GM19035 (cell line): Measurements from ENCODE around the gene MYO1E.
A peak's percentile ranks its signal among the peaks of the same experiment; 100 is the strongest.
"Not testable (repeated sequence)": the region's sequence is repeated elsewhere in the genome, so short reads cannot be mapped to it uniquely, and the experiment has no call there.

Experiments
- ATAC-seq: cut with Tn5 transposase; IDR thresholded peaks from one replicate; pipeline ENCODE4 v1.9.1; 2021; ENCODE audit not compliant: unreplicated experiment

MYO1E gene

GRCh38 chr15:59147666-59148065 is 225.0 kb downstream of the MYO1E start:
- no peak for ATAC-seq

- ATAC-seq, result not testable (repeated sequence)
These were observed 228.1 kb downstream of the MYO1E start for GRCh38 chr15:59144594-59144993.

GRCh38 chr15:59143281-59143680 is 229.4 kb downstream of the MYO1E start:
- ATAC-seq, result no peak

- no peak for ATAC-seq
These were observed 232.0 kb downstream of the MYO1E start for GRCh38 chr15:59140422-59141226.

- peak; percentile 64 for ATAC-seq
These were observed 234.4 kb downstream of the MYO1E start for GRCh38 chr15:59138243-59138642.

- no peak for ATAC-seq
These were observed 235.1 kb downstream of the MYO1E start for GRCh38 chr15:59137566-59137965.

GRCh38 chr15:59133929-59134427 is 238.7 kb downstream of the MYO1E start:
- ATAC-seq, result no peak

GRCh38 chr15:59131969-59132562 is 240.6 kb downstream of the MYO1E start:
- ATAC-seq, result no peak

GRCh38 chr15:59131456-59131855 is 241.2 kb downstream of the MYO1E start:
- no peak for ATAC-seq

GRCh38 chr15:59127255-59127654 is 245.4 kb downstream of the MYO1E start:
- not testable (repeated sequence) for ATAC-seq

GRCh38 chr15:59125683-59126082 is 247.0 kb downstream of the MYO1E start:
- not testable (repeated sequence) for ATAC-seq

GRCh38 chr15:59124261-59124660 is 248.4 kb downstream of the MYO1E start:
- ATAC-seq, result no peak

GRCh38 chr15:59120937-59121336 is 251.7 kb downstream of the MYO1E start:
- no peak for ATAC-seq

GRCh38 chr15:59119625-59120024 is 253.0 kb downstream of the MYO1E start:
- ATAC-seq, result no peak

- no peak for ATAC-seq
These were observed 255.9 kb downstream of the MYO1E start for GRCh38 chr15:59116771-59117170.

GRCh38 chr15:59116141-59116540 is 256.5 kb downstream of the MYO1E start:
- no peak for ATAC-seq

- ATAC-seq, result no peak
These were observed 257.6 kb downstream of the MYO1E start for GRCh38 chr15:59115047-59115446.

GRCh38 chr15:59111251-59111650 is 261.4 kb downstream of the MYO1E start:
- no peak for ATAC-seq

- ATAC-seq, result no peak
These were observed 266.8 kb downstream of the MYO1E start for GRCh38 chr15:59105854-59106253.

- peak; percentile 97 for ATAC-seq
These were observed 267.5 kb downstream of the MYO1E start, which contains the start of gene CCNB2 for GRCh38 chr15:59104912-59105732. Gene CCNB2, plus strand, starts transcription at chr15:59105146. Its CDS starts 123 bp downstream, at chr15:59105269.

- no peak for ATAC-seq
These were observed 268.1 kb downstream of the MYO1E start for GRCh38 chr15:59104602-59104911.
